Measurements from ENCODE around the gene PSMA5.

The PSMA5 gene

DNA sequence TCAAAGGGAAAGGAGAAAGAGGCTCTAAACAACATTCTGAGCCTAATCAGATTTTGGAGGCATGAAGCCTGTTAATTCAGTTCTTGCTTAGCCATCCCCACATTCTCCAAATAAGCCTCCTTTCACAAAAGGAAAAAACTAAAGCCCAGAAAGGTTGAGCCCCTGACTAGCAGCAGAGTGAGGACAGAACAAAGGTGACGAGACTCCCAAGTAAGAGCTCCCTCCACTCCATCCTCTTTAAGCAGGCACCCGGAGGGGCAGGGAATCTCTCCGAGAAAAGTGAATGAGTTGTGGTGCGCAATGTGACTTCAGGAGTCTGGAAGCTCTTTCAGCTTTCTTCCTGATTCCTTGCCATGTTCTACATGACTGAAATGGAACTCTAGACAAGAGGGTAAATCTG is 76.1 kb downstream of the PSMA5 start:
- Histone ChIP-seq H3K9ac (no peak overlapping the region), H3K4me3 (IDR thresholded peaks at IDR 0.05; ENCODE audit: insufficient read depth, low read depth, low read length) (no peak overlapping the region), H3K4me1 (ENCODE audit: low read depth, poor library complexity, severe bottlenecking) (no peaks in the 10 kb centered on the region), H3K36me3 (ENCODE audit: insufficient read depth) (no peaks in the 10 kb centered on the region), H3K79me2 (ENCODE audit: insufficient read depth, low read depth) (no peaks in the 10 kb centered on the region), H3K4me2 (no peak overlapping the region), H3K27me3 (ENCODE audit: insufficient read depth, low read depth) (no peaks in the 10 kb centered on the region), H2AFZ (ENCODE audit: low read depth) (no peak overlapping the region), H4K20me1 (ENCODE audit: insufficient read depth) (no peaks in the 10 kb centered on the region), H3K27ac (no peak overlapping the region)
- TF ChIP-seq, protein P1, sequence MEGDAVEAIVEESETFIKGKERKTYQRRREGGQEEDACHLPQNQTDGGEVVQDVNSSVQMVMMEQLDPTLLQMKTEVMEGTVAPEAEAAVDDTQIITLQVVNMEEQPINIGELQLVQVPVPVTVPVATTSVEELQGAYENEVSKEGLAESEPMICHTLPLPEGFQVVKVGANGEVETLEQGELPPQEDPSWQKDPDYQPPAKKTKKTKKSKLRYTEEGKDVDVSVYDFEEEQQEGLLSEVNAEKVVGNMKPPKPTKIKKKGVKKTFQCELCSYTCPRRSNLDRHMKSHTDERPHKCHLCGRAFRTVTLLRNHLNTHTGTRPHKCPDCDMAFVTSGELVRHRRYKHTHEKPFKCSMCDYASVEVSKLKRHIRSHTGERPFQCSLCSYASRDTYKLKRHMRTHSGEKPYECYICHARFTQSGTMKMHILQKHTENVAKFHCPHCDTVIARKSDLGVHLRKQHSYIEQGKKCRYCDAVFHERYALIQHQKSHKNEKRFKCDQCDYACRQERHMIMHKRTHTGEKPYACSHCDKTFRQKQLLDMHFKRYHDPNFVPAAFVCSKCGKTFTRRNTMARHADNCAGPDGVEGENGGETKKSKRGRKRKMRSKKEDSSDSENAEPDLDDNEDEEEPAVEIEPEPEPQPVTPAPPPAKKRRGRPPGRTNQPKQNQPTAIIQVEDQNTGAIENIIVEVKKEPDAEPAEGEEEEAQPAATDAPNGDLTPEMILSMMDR (conservative IDR thresholded peaks at IDR 0.05; ENCODE audit: low read depth, low read length) = no peak

Measured in KMS-11 (cell line).